ENCODE results near the gene KIAA1671.

- TF ChIP-seq CTCF (IDR thresholded peaks at IDR 0.05) (no peak), EP300 (IDR thresholded peaks at IDR 0.05) (no peak)
These were observed 194.6 kb downstream of the KIAA1671 start for GRCh38 chr22:25146906-25147641.

Data from gastroesophageal sphincter (tissue), 3 donors.